HG03378 (cell line): Measurements from ENCODE around the gene CHST8.

ENCODE experiments used
- ATAC-seq: cut with Tn5 transposase; IDR thresholded peaks from one replicate; pipeline ENCODE4 v1.9.1; 2021; ENCODE audit warnings: mild to moderate bottlenecking, moderate library complexity; ENCODE audit not compliant: unreplicated experiment

CHST8 gene

DNA sequence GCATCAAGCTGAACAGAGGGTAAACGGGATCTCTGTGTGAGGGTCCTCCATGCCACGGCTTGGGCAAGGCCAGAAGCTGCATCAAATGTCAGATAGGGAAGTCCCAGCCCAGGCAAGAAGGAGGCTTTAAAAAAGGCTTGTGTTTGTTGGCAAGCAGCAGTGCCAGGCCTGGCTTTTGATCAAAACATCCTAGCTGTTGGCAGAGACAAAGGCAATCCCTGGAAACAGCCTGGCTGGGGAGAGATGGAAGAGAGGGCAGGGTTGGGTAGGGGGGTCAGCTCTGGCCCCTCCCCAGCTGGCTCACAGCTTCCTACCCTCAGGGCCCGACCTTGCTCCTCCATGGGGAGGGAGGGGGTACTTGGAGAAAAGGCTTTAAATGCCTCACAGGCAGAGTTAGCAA, 113.2 kb downstream of the CHST8 start:
- ATAC-seq = no peak

DNA sequence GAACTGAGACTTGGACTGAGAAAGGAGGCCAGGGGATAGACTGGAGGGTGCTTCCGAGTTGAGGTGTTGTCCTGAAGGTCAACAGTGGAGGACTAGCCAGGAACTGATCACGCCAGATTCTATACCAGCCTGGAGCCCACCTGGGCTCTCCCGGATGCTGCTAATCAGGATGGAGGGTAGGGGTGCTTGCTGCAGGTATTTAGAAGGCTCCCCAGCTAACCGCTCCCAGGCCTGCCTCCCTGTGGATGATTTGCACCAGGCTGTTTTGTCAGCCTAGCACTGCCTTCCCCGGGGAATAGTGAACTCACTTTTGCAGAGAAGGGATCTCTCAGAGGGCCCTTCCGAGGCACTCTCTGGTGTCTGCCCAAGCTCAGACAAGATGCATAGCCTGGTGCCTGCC, 114.4 kb downstream of the CHST8 start:
- ATAC-seq = no peak

DNA sequence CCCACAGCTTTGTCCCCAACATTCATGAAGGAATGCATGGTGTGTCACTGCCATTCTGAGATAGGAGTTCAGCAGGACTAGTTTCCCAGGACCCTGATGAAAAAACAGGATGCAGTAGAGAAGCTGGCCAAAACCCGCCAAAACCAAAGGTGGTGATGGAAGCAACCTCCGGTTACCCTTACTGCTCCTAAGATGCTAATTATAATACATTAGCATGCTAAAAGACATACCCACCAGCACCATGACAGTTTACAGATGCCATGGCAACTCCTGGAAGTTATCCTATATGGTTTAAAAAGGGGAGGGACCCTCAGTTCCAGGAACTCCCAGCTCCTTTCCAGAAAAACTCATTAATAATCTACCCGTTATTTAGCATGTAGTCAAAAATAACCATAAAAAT, 115.0 kb downstream of the CHST8 start:
- ATAC-seq = no peak

DNA sequence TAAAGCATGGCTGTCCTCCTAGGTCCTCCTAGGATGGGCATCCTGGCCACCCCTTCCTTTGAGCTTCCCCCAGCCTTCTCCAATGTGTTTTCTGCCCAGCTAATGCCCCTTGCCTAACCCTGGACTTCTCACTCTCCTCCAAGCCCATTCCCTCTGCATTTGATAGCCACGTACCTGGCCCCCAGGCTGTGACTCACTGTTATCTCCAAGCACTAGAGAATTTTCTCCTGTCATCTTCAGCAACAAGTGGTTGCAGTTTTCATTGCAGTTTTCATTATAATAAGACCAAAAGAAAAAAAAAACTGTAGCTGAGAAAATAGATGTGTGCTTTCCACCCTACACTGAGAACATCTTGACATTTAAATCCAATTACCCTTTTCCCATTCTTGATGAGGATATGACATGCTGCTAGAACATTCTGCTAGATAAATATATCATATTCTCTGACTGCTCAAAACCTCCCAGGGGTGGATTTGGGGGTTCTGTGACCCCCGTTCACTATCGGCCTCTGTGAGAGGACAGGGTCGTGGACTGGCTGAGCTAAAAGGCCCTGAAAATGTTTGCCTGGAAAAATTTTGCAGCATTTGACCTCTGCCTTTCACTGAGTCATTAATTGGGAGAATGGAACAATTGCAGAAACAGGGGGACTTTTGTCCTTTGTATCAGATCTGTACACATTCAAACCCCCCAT, 116.1 kb downstream of the CHST8 start:
- no peak for ATAC-seq

DNA sequence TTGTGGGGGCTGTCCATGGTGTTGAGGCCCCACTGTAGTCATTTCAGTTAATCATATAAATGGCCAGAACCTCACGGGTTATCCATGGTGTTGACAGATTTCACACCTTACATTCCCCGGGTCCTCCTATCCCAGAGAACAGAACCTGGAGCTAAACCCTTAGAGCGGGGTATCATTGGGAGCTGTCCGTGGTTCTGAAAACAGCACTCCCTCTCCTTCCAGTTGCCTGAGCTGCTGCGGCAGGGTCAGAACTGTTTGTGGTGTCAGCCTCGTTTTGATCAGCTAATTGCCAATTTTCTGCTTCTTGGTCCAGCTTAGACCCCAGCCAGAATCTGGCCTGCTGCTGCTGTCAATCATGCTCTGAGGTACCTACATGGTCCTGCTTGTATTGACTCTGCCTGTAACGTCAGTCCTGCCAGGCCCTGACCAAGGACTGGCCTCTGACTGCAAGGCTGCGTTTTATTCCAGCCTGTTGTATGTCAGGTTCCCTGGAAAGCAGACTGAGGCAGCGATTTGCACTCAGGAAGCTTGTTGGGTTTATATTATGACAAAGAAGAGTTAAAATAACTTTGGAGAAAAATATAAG, 119.2 kb downstream of the CHST8 start:
- no peak for ATAC-seq

DNA sequence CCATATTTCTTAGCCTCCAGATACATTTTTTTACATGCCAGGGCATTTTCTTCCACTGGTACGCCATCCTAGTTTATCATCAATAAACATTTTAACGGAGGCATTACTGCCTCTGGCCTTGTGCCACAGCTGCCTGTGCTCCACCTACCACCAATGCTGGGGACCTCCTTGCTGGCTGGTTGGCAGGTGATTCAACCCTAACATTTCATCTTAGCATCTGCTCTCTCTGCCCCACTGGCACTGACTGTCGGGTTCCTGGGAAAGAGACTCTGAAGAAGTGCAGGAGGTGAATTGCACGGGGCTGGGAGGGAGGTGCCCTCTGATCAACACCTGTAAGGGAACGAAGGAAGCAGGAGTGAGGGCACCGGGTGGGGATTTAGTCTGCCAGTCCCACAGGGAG, 123.5 kb downstream of the CHST8 start:
- no peak for ATAC-seq

DNA sequence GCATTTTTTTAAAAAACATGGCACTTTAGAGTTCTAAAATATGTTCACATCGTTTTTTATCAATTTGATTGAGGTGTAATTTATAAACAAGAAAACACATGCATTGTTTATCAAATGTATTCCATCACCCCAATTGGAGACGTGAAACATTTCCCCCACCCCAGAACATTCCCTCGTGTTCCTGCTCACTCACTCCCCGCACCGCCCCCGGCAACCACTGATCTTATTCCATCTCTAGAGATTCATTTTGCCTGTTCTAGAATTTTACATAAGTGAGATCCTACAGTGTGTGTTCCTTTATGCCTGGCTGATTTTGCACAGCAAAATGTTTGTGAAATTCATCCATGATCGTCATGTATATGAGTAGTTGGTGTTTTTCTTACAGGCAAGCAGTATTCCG, 124.4 kb downstream of the CHST8 start:
- ATAC-seq = no peak

DNA sequence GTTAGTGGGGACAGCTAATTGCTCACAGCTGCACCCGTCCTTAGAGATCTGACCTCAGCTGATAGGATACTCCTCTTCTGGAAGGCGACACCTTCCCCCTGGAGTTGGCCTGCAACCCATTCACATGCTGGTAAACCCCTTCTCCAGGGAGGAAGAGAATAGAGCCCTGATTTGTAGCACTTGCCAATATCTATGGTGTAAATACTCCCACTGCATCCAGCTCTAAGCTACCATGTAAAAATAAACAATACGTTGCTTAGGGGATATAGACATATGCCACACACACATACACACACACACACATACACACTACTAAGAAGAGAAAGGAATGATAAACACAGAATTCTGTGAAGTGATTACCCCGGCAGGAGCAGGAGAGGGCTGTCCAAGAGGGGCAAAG, 125.5 kb downstream of the CHST8 start:
- no peak for ATAC-seq

DNA sequence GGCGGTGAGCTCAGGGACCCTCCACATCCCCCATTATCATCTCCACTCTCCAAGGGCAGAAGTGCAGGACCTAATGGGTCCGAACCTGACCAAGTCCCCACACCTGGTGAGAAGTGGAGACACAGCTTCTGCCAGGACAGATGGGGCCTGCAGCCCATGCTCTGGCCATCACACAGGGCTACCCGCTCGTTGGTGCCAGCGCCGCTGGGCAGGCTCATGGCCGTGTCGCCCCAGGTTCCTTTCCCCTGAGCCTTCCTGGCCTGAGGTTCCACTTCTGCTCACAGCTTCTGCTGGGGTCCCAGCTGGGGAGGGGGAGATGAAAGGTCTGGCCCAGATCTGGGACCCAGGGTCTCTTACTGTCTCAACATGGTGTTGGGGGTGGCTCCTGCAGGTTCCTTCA, 126.5 kb downstream of the CHST8 start:
- no peak for ATAC-seq

DNA sequence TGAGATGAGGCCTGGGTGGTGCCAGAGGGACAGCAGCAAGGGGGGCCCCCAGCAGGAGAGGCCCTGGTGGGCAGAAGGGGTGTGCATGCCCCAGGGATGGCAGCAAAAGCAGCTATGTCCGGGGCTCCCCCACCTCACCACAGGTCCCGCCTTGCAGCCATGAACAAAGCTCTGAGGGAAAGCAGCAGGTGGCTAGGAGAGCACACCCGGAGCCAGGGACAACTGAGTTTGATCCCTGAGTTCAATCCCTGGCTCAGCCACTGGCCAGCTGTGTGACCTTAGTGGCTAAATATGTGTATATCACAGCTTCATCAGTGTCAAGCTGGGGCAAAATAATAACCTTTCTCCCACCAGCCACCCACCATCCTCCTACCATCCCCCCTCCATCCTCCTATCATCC, 127.3 kb downstream of the CHST8 start:
- ATAC-seq = no peak

DNA sequence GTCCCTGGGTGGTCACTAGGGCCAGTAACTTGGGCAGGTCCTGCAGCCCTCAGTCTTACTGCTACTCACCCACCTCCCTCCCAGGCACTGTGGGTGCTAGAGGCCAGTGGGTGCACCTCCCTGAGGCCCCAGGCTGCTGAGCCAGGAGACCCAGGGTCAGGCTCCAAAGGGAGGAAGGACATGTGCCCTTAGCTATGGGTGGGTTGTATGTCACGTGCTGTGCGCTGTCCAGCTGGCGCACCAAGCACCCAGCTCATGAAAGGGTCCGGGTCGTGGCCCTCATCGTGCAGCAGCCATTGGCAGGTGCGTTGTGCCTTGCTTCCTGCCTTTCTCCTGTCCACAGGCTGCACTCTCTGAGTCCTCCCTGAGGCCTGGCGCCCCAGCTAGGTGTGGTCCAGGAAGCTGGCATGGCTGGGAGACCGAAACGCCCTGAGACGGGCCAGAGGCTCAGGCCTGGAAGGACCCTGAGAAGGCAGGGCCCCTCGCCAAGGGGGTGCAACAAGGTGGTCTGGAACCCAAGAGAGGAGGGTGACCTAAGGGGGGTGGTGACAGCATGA, 127.9 kb downstream of the CHST8 start:
- no peak for ATAC-seq

DNA sequence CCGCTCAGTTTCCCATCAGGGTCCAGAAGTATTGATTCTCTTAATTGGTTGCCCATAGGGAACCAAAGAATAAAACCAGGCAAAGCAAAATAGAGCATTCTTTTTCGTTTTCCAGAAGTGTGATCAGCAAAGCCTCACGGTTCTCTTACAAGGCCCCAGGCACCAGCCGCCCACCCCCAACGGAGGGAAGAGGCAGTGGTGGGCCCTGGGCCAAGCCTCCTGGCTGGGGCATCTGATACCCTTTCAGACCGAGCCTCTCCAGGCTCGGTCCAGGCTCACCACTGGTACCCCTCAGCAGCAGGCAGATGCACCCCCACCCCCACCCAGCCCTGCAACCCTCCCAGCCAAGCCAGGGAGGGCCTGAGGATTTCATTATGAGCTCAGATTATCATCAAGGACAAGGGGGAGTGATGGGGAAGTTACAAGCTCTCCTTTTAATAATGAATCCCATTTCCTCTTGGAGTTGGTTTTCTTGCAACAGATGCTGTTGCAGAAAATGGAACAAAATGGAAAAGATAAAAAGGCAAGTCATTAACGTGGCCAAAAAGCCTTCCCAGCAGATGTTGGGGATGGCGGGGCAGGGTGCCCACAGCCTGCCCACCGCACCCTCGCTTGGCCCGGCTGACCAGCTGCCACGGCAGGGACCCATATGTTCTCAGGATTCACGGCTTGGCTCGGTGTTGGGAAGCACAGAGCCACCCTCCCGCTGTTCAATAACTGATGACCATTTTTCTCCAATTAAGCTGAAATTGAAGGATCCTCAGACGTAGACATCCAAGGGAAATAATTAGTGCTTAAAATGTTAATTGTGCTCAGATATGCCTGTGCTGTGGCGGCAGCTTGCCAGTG, 129.1 kb downstream of the CHST8 start:
- no peak for ATAC-seq

DNA sequence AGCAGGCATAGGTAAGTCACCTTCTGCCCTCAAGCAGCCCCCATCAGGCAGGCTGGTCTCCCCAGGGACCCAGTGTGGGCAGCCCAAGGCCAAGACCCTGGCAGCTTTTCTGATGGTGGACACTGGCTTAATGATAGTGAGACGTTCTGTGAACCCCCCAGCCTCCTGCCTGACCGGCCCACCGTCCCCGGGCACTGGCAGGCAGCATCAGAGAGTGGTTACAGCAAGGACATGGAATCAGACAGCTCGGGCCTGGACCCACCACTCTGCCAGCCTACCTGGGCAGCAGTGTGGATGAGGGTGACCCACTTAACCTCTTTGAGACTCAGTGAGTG, 129.7 kb downstream of the CHST8 start:
- ATAC-seq = no peak

DNA sequence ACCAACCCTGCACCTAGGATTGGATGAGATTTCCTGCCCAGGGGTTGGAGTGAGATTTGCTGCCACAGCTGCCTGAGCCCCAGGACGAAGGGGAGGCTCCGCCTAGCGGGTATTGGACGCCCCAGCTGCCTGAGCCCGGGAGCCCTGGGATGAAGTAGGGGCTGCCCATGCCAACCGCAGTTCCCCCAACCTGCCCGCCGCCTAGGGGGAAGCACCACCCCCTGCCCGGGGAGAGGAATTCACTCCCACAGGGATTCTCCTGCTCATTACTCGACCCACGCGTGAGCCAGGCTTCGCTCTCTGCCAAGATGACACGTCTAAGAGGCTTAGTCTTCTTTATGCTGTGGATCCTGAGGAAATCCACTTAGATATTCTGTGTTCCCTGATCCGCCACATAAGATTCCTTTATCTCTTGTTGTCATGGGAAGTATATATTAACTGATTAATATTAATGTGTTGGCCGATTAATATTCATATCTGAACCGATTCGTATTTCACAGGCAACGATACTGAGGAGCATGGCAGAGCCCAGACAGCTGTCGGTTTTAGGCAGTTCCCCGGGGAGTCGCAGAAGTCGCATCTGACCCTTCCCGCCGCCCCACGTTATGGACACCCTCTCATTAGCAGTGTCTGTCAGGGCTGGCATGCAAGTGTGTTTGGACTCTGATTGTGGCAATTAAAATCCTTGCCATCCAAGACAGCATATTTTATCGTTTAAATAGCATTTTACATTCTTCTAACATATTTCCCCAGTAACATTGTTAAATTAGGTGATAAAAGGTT, 130.5 kb downstream of the CHST8 start:
- no peak for ATAC-seq

DNA sequence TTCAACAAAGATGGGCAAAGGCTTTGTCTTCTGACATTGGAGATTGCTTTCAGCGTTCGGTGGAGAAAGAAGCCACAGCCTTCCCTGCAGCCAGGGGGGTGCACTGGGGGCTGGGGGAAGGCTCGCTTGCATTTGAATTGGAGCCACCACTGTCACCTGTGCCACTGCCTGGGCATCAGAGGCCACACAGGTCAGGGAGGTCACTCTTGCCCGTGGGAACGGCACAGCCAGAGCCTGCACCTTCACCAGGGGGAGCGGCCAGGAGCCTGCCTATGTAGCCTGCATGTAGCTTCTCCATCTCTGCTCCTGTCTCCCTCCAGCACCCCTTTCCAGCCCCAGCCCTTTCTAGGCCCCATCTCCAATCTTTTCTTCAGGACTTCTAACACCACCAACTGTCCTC, 131.2 kb downstream of the CHST8 start:
- no peak for ATAC-seq

DNA sequence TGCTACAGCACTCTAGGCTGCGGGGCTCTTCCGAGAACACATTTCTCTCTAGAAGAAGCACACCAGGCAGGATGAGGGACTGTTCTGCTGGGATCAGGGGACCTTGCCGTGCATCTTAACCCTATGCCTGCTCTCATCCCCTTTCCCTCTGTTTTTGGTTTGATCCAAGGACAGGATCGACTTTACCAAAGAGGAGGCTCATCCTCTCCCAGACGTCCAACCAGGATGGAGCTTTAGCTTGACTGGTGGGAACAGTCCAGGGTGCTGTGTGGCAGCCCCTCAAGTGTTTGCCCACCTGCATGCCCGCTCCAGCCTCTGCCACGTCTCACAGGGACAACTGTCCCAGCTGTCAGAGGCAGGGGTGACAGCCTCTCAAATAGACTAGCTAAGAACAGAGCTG, 132.6 kb downstream of the CHST8 start:
- ATAC-seq = no peak

DNA sequence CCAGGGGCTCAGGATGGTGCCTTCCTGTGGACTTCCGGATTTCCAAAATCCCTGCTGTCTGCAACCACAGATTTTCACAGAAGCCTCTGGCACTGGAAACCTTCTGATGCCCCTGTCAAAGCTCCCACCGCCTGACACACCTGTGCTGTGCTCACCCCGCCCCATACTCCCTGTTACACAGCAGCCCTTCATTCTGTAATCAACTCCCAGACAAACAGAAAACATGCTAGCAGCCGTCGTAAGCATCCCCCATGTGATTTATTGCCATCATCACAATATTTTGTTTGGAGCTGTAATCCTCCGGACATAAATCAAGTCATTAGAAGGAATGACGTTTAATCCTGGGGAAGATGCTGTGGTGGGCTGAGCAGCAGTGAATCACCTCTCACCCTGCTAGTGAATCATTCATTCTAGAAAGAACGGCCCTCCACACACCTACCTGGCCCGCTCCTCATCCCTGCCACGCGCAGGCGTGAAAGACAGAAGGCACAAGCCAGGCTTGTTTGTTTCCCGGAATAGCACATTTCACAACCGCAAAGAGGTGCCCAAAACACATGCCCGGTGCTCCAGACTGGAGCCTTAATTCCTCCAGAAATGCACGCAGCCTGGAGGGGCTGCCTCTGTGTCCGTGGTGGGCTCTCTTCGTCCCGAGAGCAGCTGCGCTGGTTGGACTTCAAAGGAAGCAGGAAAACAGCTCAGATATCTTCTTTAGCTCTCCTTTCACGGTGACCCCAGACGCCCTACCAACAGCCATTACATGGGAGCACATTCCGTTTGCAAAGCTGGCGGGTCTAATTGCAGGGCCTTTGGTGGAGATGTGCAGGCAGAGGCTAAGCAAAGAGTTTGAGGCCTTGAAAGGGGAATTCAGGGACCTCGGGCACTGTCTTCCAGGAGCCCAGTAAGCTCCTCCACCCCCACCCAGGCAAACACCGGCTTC, 133.6 kb downstream of the CHST8 start:
- ATAC-seq = no peak

DNA sequence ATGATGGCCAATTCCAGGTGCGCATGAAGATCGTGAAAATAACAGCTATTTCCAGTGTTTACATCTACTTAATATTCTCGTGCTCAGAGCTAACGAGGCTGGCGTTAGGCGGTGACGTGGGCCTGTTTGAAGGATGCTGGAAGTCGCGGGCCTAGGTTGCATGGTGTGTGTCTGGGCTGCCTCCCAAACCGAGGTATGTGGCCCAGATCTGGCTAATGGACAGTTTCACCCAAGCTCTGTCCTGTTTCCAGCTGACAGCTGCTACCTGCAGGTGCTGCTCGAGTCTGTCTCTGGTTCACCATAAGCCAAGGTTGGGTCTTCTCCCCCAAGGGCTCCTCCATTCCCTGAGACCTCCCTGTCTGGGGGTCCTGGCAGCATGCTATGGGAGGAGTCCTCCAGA, 134.4 kb downstream of the CHST8 start:
- no peak for ATAC-seq

DNA sequence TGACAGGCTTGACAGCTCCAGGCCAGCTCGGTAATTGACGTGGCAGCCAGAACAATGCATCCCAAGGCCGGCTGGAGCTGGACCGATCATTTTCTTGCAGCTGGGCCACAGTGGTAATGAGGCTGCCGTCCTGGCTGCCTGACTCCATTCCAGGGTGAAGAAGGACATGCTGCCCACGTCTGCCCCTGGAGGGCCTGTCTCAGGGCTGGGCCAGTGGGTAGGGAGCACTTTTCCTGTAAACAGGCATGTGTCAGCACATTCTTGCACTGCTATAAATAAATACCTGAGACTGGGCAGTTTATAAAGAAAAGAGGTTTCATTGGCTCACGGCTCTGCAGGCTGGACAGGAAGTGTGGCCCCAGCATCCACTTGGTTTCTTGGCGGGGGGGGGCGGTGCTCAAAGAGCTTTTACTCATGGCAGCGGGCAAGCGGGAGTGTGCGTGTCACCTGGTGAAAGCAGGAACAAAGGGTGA, 136.8 kb downstream of the CHST8 start:
- ATAC-seq = no peak

DNA sequence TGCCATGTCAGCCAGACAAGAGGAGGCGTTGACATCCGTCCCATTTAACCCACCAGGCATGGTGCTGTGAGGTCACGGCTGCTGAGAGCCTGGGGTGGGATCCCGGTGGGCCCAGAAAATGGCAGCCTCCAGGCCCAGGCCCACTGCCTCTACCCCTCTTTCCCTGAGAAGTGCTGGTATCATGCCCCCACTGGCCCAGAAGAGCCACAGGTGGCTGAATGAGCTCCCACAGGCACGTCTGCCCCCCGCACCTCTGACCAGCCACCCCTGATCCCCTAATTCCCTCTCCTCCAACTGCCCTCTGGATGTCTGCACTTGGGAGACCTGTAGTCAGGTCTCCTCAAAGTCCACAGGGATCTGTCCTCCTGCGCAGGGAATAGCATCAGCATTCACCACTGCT, 137.6 kb downstream of the CHST8 start:
- ATAC-seq = no peak
